Tibial artery (tissue), 4 donors: ENCODE data around the gene CYTL1.

Experiments used
- DNase-seq, 2 donors: peaks; one replicate each; pipeline ENCODE4 v3.0.0-alpha.2; 2019
- H3K27ac ChIP-seq, 2 donors: fragments of 200-600 bp; sonication (generic) in 1 of 2; 1 replicate in 1 of 2; 2 replicates in 1 of 2; pipeline ENCODE4 v1.5.1; 2018 to 2019; ENCODE audit warnings: mild to moderate bottlenecking in 1 of 2
- H3K27me3 ChIP-seq, 2 donors: fragments of 200-600 bp; sonication (generic) in 1 of 2; one replicate each; pipeline versions ENCODE4 v1.5.1 to v1.6.0; 2016 to 2019
- H3K36me3 ChIP-seq, 3 donors: fragments of 200-600 bp; sonication (generic) in 2 of 3; one replicate each; pipeline ENCODE4 v1.5.1; 2016 to 2019; ENCODE audit warnings: mild to moderate bottlenecking in 2 of 3
- H3K4me1 ChIP-seq, 4 donors: fragments of 200-600 bp; sonication (generic) in 2 of 4; 1 replicate in 3 of 4; 2 replicates in 1 of 4; pipeline ENCODE4 v1.5.1; 2016 to 2019
- H3K4me3 ChIP-seq, 2 donors: fragments of 200-600 bp; sonication (generic) in 1 of 2; 1 replicate in 1 of 2; 2 replicates in 1 of 2; pipeline ENCODE4 v1.5.1; 2018 to 2019; ENCODE audit warnings: mild to moderate bottlenecking in 2 of 2
- H3K9me3 ChIP-seq, 3 donors: fragments of 200-600 bp; sonication (generic) in 1 of 3; one replicate each; pipeline ENCODE4 v1.5.1; 2016 to 2019
- intact Hi-C: fragments of 100-400 bp; cut with DNase I; formaldehyde crosslinking; loops from one replicate; pipeline ENCODE4 v1.15.0; 2023; ENCODE audit warnings: low total_unique reads
- TF ChIP-seq, protein P1 (sequence below), 2 experiments: fragments of 200-600 bp in 1 of 2; fragments of 450-650 bp in 1 of 2; IDR thresholded peaks; one replicate each; pipeline ENCODE4 v1.5.1; 2017 to 2019; ENCODE audit warnings: antibody characterized with exemption in 2 of 2, mild to moderate bottlenecking in 1 of 2, moderate library complexity in 1 of 2

Gene CYTL1

DNA sequence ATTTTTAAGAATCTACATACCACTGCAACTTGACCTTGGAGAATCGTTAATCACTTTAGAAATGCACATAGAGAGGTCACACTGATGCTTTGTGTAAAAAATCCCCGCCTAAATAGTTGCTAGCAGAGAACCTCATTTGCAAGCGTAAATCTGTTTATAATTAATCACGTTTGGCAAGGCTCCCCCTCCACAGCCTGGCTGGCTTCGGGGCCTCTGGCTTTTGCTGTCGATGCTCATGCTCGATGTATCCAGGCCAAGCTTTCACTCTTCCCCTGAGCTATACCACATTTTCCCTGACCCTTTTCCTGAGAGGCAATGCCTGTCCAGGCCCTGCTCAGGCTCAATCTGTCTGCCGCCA lies 23.4 kb downstream of the CYTL1 start:
- no peaks in the 10 kb centered on the region for H3K9me3 ChIP-seq
- H3K4me1 ChIP-seq = peaks cover 0 to 10% (median 4%) of the 10 kb centered on the region in 4 donors
- TF ChIP-seq, protein P1, sequence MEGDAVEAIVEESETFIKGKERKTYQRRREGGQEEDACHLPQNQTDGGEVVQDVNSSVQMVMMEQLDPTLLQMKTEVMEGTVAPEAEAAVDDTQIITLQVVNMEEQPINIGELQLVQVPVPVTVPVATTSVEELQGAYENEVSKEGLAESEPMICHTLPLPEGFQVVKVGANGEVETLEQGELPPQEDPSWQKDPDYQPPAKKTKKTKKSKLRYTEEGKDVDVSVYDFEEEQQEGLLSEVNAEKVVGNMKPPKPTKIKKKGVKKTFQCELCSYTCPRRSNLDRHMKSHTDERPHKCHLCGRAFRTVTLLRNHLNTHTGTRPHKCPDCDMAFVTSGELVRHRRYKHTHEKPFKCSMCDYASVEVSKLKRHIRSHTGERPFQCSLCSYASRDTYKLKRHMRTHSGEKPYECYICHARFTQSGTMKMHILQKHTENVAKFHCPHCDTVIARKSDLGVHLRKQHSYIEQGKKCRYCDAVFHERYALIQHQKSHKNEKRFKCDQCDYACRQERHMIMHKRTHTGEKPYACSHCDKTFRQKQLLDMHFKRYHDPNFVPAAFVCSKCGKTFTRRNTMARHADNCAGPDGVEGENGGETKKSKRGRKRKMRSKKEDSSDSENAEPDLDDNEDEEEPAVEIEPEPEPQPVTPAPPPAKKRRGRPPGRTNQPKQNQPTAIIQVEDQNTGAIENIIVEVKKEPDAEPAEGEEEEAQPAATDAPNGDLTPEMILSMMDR (IDR thresholded peaks at IDR 0.05) = no peak
- no peaks in the 10 kb centered on the region for H3K27me3 ChIP-seq
- intact Hi-C loops = loop anchor here (5.0 kb wide), 1 partner anchor 796 kb away; no protein-coding TSS in a partner anchor
- no peak for DNase-seq
- no peak overlapping the region for H3K4me3 ChIP-seq
- H3K36me3 ChIP-seq = no peaks in the 10 kb centered on the region
- H3K27ac ChIP-seq = no peak overlapping the region

DNA sequence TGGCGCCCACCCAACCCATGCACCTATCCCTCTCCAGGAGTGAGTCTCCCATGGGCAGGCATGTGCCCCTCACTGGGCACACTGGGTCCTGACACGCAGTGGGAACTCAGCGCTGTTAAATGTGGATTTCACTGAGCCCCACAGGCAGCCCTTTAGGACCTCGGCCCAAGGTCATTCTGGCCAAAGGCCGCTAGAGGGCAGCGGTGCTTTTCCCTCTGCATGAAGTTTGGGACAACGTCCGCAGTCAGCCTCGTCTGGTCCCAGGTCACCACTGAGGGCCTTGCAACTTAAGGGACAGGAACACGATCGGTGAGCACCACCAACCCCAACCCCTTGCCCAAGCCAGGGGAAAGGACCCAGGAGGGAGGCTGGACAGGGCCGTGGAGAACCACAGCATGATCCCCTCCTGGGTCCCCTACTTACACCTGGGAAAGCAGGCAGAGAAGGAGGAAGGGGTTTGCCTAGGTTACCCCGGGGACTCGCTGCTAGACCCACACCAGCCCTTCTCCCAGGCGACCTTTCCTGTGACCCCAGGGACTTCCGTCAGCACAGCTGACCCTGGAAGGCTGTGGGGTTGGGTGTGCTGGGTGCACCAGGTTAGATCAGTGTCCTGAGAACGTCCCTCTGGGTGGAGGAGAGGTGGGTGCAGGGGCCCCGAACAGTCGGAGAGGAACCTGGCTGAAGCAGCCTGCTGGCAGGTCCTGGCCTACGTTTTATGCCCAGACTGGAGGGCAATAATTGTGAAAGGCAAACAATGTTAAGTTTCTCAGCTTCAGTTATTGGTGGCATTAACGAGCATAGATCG lies 24.0 kb downstream of the CYTL1 start:
- H3K27me3 ChIP-seq = no peaks in the 10 kb centered on the region
- intact Hi-C loops = loop anchor here (5.0 kb wide), 1 partner anchor 797 kb away; no protein-coding TSS in a partner anchor
- peak; percentile 79 to 81 for DNase-seq
- peaks cover 0 to 16% (median 7%) of the 10 kb centered on the region in 4 donors for H3K4me1 ChIP-seq
- no peaks in the 10 kb centered on the region for H3K9me3 ChIP-seq
- TF ChIP-seq, protein P1 (IDR thresholded peaks at IDR 0.05) = peak; percentile 80 to 83
- no peaks in the 10 kb centered on the region for H3K36me3 ChIP-seq
- no peak overlapping the region for H3K4me3 ChIP-seq
- H3K27ac ChIP-seq = no peak overlapping the region

DNA sequence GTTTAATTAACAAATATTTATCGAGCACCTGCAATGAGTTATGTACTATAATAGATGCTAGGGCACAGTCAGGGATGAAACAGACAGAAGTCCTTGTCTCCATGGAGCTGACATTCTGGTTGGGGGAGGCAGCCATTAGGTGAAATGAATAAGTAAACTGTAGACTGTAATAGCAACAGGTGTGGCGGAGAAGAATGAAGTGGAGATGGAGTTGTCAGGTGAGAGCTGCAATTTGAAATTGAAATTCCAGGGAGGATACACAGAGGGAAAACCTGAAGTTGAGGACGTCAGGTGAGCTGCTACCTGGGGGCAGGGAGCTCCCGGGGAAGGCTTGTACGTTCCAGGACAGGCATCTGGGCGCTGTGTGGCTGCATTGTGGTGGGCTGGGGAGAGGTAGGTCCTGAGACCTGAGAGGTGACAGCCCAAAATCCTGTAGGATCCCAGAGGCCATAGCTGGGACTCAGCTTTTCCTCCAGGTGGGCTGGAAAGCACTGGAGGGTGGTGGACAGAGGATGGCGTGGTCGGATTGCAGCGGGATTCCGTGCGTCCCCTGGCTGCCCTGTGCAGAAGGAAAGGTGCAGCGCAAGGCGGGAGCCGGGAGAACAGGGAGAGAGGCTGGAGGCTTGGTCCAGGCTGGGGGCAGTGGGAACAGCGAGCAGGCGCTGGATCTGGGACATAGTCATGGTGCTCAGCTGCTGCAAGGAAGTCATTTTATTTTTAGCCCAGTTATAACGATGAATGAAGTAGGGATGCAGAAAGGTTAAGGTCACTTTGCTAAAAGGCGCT lies 24.8 kb downstream of the CYTL1 start:
- Histone ChIP-seq H3K4me3 (no peak overlapping the region), H3K27ac (no peak overlapping the region), H3K36me3 (no peaks in the 10 kb centered on the region), H3K9me3 (no peaks in the 10 kb centered on the region), H3K27me3 (no peaks in the 10 kb centered on the region), H3K4me1 (peaks cover 0 to 17% (median 7%) of the 10 kb centered on the region in 4 donors)
- no peak for DNase-seq
- TF ChIP-seq, protein P1 (IDR thresholded peaks at IDR 0.05) = no peak
- intact Hi-C loops = loop anchor here (5.0 kb wide), 1 partner anchor 798 kb away; no protein-coding TSS in a partner anchor

DNA sequence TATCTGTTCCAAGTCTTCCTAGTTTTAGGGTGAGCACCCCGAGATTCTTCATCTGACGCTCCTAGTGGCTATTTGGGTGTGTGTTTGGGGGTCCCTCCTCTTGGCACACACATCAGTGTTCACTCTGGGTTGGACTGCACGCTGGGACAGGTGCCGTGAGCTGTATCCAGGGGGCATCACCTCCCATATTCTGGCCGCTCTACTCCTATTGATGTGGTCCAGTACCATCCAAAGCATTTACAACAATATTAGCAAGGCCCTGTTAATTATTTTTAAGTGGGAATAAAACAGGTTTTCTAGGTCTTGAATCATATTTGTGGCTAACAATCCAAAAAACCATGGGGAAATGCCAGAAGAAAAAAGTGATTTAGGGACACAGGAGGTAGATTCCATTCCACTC lies 26.4 kb downstream of the CYTL1 start:
- no peaks in the 10 kb centered on the region for H3K9me3 ChIP-seq
- peaks cover 0 to 17% (median 7%) of the 10 kb centered on the region in 4 donors for H3K4me1 ChIP-seq
- no peak overlapping the region for H3K4me3 ChIP-seq
- no peak overlapping the region for H3K27ac ChIP-seq
- DNase-seq = no peak
- H3K27me3 ChIP-seq = no peaks in the 10 kb centered on the region
- H3K36me3 ChIP-seq = no peaks in the 10 kb centered on the region
- TF ChIP-seq, protein P1 (IDR thresholded peaks at IDR 0.05) = no peak
- intact Hi-C loops = no loop called here

DNA sequence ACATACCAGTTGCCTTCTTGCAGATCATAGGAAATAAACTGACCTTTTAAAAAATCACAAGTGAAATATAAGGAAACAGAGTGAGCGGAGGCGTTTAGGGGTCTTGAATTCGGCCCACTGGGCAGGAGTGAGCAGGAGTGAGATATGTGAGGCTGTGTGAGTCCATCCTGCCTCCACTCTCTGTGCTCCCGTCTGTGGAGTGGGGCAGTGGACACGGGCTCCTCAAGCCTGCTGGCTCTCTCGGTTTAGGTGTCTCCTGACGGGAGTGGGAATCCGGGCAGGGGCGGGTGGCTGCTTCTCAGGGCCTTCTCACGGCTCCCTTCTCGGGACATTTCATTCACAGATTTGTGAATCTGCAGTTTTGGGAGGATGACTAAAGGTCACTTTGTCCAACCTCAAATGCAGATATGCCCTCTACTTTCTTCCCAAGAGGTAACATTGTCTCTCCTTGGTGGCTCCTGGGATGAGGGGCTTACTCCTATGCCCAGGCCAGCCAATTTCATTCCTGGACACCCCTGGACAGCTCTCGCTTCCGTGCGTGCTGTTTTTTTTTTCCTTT lies 27.6 kb downstream of the CYTL1 start:
- no peak for DNase-seq
- no peaks in the 10 kb centered on the region for H3K27me3 ChIP-seq
- TF ChIP-seq, protein P1 (IDR thresholded peaks at IDR 0.05) = no peak
- intact Hi-C loops = no loop called here
- H3K27ac ChIP-seq = peak overlapping the region; percentile 60 to 80
- no peaks in the 10 kb centered on the region for H3K36me3 ChIP-seq
- H3K9me3 ChIP-seq = no peaks in the 10 kb centered on the region
- H3K4me3 ChIP-seq = no peak overlapping the region
- H3K4me1 ChIP-seq = peaks cover 0 to 17% (median 7%) of the 10 kb centered on the region in 4 donors
